ENCODE measurements around the gene GCSAM.

GRCh38 chr3:112134335-112135124 lies 1.5 kb upstream of the GCSAM start:
- TF ChIP-seq CTCF (conservative IDR thresholded peaks at IDR 0.05; ENCODE audit: low read depth in 2 of 2): no peak
- no peak for TF ChIP-seq POLR2AphosphoS5 (IDR thresholded peaks at IDR 0.05; ENCODE audit: low read depth)
- no peak for TF ChIP-seq ZNF114 (CRISPR knock-in tag; IDR thresholded peaks at IDR 0.05)
- no peak for TF ChIP-seq EZH2phosphoT487 (IDR thresholded peaks at IDR 0.05; ENCODE audit: unreplicated experiment)
- TF ChIP-seq EZH2 (IDR thresholded peaks at IDR 0.05; ENCODE audit: low read depth, unreplicated experiment): no peak
- no peak for TF ChIP-seq NANOG (IDR thresholded peaks at IDR 0.05; ENCODE audit: borderline replicate concordance)
- TF ChIP-seq ETS1 (IDR thresholded peaks at IDR 0.05): no peak
- TF ChIP-seq CREB1 (CRISPR knock-in tag; IDR thresholded peaks at IDR 0.05; ENCODE audit: low read depth): no peak

Data from GM23338 (cell line).